SHP77 treated with DMSO at 0.1 percent for 48 hours (cell line): ENCODE results near the gene TREX2.

Source experiments
- DNase-seq: peaks from one replicate; lab custom pipeline; 2025; lab: John Stamatoyannopoulos, UW

Gene TREX2

GRCh38 chrX:153435845-153436244, 10.0 kb downstream of the TREX2 start:
- DNase-seq: no peak

- no peak for DNase-seq
Measured at GRCh38 chrX:153434801-153435200, 11.1 kb downstream of the TREX2 start.

GRCh38 chrX:153433781-153434285, 12.0 kb downstream of the TREX2 start:
- DNase-seq: no peak

GRCh38 chrX:153433161-153433680, 12.6 kb downstream of the TREX2 start:
- no peak for DNase-seq

- no peak for DNase-seq
Measured at GRCh38 chrX:153430796-153431195, 15.1 kb downstream of the TREX2 start.

- DNase-seq: no peak
Measured at GRCh38 chrX:153426204-153426603, 19.7 kb downstream of the TREX2 start.

GRCh38 chrX:153423652-153424051, 22.2 kb downstream of the TREX2 start:
- DNase-seq: no peak

GRCh38 chrX:153421856-153422255, 24.0 kb downstream of the TREX2 start:
- DNase-seq: no peak

GRCh38 chrX:153420851-153421599, 24.8 kb downstream of the TREX2 start:
- no peak for DNase-seq

GRCh38 chrX:153417637-153418036, 28.2 kb downstream of the TREX2 start:
- no peak for DNase-seq

- DNase-seq: no peak
Measured at GRCh38 chrX:153416781-153417450, 28.9 kb downstream of the TREX2 start.

- DNase-seq: no peak
Measured at GRCh38 chrX:153414856-153415510, 30.9 kb downstream of the TREX2 start.

- DNase-seq: no peak
Measured at GRCh38 chrX:153413731-153414130, 32.1 kb downstream of the TREX2 start.

- DNase-seq: no peak
Measured at GRCh38 chrX:153412746-153413720, 32.8 kb downstream of the TREX2 start.

GRCh38 chrX:153411988-153412574, 33.8 kb downstream of the TREX2 start:
- no peak for DNase-seq

- DNase-seq: no peak
Measured at GRCh38 chrX:153411255-153411987, 34.4 kb downstream of the TREX2 start, which contains the start of gene ZFP92. Gene ZFP92, plus strand, starts transcription at chrX:153411472. Its CDS starts 6,851 bp downstream, at chrX:153418323.

- DNase-seq: no peak
Measured at GRCh38 chrX:153410888-153411254, 35.0 kb downstream of the TREX2 start.

- DNase-seq: no peak
Measured at GRCh38 chrX:153410373-153410772, 35.5 kb downstream of the TREX2 start.

GRCh38 chrX:153409414-153410101, 36.3 kb downstream of the TREX2 start:
- no peak for DNase-seq
